Measurements from ENCODE around the gene NCAM1. TPM values are rescaled to one million over a fixed set of nuclear protein-coding genes. Genes with fewer than 3 reads are reported as not detected.

NCAM1 gene
- total and polyA plus RNA-seq, 2 experiments from 2014 or later: 0.76 to 1.6 TPM

DNA sequence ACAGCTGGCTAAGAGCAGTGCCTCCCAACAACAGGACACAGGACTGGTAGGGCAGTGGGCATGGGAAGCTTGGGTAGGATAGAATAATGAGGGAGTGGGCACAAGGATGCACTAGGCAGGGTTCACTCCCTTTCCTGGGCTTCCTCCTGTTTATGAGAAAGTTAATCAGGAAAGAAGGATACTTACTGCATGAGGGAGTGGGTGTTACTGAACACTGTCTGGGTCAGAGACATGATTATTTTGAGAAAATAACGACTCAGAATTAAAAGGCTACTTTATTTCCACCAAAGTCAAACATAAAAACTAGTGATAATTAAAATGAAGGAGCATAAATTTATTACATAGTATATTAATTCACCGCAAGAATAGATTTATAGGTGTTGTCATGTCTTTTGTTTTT, 35.8 kb downstream of the NCAM1 start:
- Mint-ChIP-seq H3K4me1 (peaks cover 14% of the 10 kb centered on the region), H3K4me3 (no peak overlapping the region), H3K36me3 (ENCODE audit: low read depth) (no peaks in the 10 kb centered on the region), H3K27me3 (ENCODE audit: insufficient read depth, low read depth, poor library complexity) (no peaks in the 10 kb centered on the region), H3K9me3 (no peaks in the 10 kb centered on the region), H3K27ac (0 out of 2 replicates have a peak overlapping the region, but pooled peaks have one; percentile 36)
- DNase-seq (ENCODE audit: low spot score) (no peak), ATAC-seq (no peak)
- Histone ChIP-seq H3K4me3 (no peak overlapping the region), H3K4me2 (no peak overlapping the region), H3K9me2 (ENCODE audit: insufficient read depth) (no peaks in the 10 kb centered on the region), H3K27ac (ENCODE audit: low read depth) (no peak overlapping the region), H3F3A (replicated peaks; ENCODE audit: low read depth) (no peaks in the 10 kb centered on the region), H4K20me1 (replicated peaks; ENCODE audit: insufficient read depth) (no peaks in the 10 kb centered on the region), H2AFZ (no peak overlapping the region), H3K36me3 (ENCODE audit: insufficient read depth) (no peaks in the 10 kb centered on the region), H3K79me2 (replicated peaks; ENCODE audit: insufficient read depth) (no peaks in the 10 kb centered on the region), H3K27me3 (ENCODE audit: insufficient read depth) (no peaks in the 10 kb centered on the region), H3K4me1 (ENCODE audit: insufficient read depth) (no peaks in the 10 kb centered on the region)
- TF ChIP-seq, protein P1, sequence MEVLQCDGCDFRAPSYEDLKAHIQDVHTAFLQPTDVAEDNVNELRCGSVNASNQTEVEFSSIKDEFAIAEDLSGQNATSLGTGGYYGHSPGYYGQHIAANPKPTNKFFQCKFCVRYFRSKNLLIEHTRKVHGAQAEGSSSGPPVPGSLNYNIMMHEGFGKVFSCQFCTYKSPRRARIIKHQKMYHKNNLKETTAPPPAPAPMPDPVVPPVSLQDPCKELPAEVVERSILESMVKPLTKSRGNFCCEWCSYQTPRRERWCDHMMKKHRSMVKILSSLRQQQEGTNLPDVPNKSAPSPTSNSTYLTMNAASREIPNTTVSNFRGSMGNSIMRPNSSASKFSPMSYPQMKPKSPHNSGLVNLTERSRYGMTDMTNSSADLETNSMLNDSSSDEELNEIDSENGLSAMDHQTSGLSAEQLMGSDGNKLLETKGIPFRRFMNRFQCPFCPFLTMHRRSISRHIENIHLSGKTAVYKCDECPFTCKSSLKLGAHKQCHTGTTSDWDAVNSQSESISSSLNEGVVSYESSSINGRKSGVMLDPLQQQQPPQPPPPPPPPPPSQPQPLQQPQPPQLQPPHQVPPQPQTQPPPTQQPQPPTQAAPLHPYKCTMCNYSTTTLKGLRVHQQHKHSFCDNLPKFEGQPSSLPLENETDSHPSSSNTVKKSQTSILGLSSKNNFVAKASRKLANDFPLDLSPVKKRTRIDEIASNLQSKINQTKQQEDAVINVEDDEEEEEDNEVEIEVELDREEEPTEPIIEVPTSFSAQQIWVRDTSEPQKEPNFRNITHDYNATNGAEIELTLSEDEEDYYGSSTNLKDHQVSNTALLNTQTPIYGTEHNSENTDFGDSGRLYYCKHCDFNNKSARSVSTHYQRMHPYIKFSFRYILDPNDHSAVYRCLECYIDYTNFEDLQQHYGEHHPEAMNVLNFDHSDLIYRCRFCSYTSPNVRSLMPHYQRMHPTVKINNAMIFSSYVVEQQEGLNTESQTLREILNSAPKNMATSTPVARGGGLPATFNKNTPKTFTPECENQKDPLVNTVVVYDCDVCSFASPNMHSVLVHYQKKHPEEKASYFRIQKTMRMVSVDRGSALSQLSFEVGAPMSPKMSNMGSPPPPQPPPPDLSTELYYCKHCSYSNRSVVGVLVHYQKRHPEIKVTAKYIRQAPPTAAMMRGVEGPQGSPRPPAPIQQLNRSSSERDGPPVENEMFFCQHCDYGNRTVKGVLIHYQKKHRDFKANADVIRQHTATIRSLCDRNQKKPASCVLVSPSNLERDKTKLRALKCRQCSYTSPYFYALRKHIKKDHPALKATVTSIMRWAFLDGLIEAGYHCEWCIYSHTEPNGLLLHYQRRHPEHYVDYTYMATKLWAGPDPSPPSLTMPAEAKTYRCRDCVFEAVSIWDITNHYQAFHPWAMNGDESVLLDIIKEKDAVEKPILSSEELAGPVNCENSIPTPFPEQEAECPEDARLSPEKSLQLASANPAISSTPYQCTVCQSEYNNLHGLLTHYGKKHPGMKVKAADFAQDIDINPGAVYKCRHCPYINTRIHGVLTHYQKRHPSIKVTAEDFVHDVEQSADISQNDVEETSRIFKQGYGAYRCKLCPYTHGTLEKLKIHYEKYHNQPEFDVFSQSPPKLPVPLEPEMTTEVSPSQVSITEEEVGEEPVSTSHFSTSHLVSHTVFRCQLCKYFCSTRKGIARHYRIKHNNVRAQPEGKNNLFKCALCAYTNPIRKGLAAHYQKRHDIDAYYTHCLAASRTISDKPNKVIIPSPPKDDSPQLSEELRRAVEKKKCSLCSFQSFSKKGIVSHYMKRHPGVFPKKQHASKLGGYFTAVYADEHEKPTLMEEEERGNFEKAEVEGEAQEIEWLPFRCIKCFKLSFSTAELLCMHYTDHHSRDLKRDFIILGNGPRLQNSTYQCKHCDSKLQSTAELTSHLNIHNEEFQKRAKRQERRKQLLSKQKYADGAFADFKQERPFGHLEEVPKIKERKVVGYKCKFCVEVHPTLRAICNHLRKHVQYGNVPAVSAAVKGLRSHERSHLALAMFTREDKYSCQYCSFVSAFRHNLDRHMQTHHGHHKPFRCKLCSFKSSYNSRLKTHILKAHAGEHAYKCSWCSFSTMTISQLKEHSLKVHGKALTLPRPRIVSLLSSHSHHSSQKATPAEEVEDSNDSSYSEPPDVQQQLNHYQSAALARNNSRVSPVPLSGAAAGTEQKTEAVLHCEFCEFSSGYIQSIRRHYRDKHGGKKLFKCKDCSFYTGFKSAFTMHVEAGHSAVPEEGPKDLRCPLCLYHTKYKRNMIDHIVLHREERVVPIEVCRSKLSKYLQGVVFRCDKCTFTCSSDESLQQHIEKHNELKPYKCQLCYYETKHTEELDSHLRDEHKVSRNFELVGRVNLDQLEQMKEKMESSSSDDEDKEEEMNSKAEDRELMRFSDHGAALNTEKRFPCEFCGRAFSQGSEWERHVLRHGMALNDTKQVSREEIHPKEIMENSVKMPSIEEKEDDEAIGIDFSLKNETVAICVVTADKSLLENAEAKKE (CRISPR knock-in tag; IDR thresholded peaks at IDR 0.05): no peak
- TF ChIP-seq, protein P2, sequence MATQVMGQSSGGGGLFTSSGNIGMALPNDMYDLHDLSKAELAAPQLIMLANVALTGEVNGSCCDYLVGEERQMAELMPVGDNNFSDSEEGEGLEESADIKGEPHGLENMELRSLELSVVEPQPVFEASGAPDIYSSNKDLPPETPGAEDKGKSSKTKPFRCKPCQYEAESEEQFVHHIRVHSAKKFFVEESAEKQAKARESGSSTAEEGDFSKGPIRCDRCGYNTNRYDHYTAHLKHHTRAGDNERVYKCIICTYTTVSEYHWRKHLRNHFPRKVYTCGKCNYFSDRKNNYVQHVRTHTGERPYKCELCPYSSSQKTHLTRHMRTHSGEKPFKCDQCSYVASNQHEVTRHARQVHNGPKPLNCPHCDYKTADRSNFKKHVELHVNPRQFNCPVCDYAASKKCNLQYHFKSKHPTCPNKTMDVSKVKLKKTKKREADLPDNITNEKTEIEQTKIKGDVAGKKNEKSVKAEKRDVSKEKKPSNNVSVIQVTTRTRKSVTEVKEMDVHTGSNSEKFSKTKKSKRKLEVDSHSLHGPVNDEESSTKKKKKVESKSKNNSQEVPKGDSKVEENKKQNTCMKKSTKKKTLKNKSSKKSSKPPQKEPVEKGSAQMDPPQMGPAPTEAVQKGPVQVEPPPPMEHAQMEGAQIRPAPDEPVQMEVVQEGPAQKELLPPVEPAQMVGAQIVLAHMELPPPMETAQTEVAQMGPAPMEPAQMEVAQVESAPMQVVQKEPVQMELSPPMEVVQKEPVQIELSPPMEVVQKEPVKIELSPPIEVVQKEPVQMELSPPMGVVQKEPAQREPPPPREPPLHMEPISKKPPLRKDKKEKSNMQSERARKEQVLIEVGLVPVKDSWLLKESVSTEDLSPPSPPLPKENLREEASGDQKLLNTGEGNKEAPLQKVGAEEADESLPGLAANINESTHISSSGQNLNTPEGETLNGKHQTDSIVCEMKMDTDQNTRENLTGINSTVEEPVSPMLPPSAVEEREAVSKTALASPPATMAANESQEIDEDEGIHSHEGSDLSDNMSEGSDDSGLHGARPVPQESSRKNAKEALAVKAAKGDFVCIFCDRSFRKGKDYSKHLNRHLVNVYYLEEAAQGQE (IDR thresholded peaks at IDR 0.05; ENCODE audit: unreplicated experiment): no peak
- TF ChIP-seq ZNF331 (CRISPR knock-in tag; IDR thresholded peaks at IDR 0.05; ENCODE audit: low read depth): no peak
- TF ChIP-seq JUNB (IDR thresholded peaks at IDR 0.05; ENCODE audit: unreplicated experiment): no peak
